NCI-H524 (cell line): ENCODE measurements around the gene BRSK2.
"Not testable (repeated sequence)": the region's sequence is repeated elsewhere in the genome, so short reads cannot be mapped to it uniquely, and the experiment has no call there.

ENCODE experiments used
- DNase-seq, 2 experiments: peaks; one replicate each; lab custom pipeline; 2025; lab: John Stamatoyannopoulos, UW

The BRSK2 gene

DNA sequence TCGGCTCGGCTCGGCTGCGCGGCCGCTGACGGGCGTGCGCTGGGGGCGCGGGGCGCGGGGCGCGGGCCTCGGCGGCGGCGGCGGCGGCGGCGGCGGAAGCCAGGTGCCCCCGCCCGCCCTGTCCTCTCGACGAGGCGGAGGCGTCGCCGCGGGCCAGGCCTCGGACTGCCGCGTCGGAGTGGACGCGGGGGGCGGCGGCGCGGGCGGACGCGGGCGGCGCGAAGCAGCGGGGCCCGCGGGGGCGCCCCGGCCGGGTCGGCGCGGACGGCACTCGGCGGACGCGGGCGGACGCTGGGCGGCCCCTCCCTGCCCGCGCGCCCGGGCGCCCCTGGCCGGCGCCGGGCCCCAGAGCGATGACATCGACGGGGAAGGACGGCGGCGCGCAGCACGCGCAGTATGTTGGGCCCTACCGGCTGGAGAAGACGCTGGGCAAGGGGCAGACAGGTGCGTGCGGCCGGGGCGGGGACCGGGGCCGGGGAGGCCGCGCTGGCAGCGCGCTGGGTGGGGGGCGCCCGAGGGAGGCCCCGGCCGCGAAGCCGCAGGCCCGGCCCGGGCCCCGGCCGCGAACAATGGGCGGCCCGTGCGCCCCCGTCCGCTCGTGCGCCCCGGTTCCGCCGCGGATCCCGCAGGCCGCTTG is at the start of gene BRSK2:
Gene BRSK2 (plus strand): TSS at position 3 of the 637 bp plus-strand sequence. CDS start 351 bp downstream, at position 354.
- DNase-seq, result peak in 1 of 2 experiments; percentile 22

DNA sequence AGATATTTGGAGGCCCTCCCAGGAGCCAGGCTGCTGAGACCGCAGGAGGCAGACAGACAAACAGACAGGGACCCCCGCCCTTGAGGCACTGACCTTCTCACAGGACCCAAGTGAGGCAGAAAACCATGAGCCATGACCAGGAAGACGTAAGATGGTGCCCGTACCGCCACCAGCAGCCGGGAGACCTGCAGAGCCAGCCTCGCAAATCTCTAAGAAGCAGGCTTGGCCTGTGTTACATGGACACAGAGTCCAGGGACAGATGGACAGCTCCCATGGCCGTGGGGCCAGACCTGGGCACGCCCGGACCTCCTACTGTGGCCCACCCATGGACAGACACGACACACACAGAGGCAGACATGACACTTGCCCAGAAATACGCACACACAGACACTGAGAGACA is 49.6 kb upstream of the BRSK2 start:
- no peak for DNase-seq

DNA sequence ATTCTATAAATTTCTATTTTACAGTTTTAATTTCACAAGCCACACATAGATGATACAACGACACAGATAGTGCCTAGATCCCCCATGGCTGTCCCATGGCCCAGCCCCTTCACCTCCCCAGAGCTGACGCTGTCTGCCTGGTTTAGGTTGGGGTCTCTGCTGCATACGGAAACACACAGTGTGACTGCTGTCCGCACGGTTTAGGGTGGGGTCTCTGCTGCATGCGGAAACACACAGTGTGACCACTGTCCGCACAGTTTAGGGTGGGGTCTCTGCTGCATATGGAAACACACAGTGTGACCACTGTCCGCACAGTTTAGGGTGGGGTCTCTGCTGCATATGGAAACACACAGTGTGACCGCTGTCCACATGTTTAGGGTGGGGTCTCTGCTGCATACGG is 48.5 kb upstream of the BRSK2 start:
- DNase-seq, result not testable (repeated sequence)

DNA sequence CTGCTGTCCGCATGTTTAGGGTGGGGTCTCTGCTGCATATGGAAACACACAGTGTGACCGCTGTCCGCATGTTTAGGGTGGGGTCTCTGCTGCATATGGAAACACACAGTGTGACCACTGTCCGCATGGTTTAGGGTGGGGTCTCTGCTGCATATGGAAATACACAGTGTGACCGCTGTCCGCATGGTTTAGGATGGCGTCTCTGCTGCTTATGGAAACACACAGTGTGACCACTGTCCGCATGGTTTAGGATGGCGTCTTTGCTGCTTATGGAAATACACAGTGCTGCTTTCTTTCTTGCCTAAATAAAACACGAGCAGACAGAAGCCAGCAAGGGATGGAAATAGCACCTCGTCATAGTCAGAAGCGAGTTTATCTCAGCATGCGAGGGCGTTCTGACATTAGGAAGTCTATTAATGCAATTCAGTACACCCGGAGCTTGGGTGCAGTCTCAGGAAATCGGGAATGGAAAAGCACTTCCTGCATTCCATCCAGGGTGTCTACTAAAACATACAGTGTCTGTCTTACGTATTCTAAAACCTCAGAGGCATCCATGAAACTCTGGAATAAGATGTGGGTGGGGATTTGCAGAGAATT is 47.7 kb upstream of the BRSK2 start:
- DNase-seq, result no peak

DNA sequence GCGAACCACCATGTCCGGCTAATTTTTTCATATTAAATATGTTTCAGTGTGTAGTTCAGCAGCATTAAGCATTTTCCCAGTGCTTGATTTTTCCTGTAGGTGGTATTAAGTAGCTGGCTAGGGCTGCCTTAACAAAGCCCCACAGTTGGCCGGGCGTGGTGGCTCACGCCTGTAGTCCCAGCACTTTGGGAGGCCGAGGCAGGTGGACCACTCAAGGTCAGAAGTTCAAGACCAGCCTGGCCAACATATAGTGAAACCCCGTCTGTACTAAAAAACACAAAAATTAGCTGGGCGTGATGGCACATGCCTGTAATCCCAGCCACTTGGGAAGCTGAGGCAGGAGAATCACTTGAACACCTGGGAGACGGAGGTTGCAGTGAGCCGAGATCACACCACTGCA is 46.8 kb upstream of the BRSK2 start:
- DNase-seq, result no peak

DNA sequence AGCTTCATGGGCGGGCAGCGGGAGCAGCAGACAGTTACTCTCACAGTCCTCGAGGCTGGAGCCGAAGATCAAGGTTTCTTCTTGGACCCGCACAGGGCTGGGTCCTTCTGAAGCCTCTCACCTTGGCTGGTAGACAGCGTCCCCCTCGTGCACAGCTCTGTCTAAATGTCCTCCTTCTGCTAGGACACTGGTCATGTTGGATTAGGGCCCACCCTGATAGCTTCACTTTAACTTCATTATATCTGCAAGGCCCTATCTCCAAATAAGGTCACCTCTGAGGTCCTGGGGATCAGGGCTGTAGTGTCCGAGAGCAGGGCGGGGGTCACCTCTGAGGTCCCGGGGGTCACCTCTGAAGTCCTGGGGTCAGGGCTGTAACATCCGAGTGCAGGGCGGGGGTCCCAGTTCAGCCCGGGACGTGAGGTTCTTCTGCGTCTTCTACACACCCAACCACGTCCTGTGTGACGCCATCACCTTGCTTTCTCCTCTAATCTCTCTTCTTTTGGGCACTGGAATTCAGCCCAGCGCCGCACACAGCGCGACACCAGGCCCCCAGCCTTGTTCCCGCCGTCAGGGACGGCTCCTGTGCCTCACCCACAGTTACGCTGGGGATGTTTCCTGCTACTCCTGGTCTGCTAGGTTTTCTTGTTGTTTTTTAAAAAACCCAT is 46.2 kb upstream of the BRSK2 start:
- DNase-seq, result no peak

DNA sequence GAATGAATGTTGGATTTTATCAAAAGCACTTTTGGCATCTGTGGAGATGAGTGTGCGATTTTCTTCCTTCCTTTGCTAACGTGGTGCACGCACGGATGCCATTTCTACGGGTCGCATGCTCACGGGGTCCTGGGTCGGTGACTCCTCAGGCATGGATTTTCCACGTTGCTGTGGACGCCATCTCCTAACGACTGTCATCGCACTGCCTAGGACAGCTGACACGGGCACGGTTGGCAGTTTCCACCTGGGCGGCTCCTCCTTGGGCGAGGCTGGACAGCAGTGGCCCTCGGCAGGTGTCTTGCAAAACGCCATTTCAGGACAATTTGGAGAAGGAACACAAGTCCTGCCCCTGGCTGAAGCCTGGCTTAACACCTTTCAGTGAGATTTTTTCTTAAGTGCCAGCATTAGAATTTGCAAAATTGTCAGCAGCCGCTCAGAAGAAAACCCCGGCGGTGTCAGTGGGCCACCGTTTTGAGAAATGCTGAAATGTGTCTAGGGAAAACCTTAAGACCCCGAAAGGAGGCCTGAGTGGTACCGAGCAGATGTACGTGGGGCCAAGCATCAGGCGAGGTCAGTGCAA is 45.6 kb upstream of the BRSK2 start:
- no peak for DNase-seq

DNA sequence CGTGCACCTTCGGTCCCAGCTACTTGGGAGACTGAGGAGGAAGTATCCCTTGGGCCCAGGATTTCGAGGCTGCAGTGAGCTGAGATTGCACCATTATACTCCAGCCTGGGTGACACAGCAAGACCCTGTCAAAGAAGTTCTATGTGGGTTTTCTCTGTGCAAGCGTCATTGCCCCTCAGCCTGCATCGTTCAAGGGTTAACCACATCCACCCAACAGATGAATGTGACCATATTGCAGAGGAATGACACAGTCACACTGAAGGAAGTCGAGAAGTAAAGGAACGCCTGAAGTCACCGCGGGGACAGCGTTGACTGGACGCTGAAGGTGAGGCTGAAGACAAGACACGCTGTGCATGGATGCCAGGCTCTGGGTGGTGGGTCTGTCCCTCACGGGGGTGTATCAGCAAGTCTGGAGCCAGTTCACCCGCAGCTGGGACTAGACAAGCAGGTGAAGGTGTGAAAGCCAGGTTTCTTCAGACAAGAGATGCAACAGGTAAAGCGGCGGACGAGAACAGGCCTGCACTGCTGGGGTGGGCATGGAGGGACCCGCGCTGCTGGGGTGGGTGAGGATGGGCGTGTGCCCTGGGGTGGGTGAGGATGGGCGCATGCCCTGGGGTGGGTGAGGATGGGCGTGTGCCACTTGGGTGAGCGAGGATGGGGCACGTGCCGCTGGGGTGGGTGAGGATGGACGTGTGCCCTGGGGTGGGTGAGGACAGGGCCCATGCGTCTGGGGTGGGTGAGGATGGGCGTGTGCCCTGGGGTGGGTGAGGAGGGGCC is 43.8 kb upstream of the BRSK2 start:
- DNase-seq, result no peak

DNA sequence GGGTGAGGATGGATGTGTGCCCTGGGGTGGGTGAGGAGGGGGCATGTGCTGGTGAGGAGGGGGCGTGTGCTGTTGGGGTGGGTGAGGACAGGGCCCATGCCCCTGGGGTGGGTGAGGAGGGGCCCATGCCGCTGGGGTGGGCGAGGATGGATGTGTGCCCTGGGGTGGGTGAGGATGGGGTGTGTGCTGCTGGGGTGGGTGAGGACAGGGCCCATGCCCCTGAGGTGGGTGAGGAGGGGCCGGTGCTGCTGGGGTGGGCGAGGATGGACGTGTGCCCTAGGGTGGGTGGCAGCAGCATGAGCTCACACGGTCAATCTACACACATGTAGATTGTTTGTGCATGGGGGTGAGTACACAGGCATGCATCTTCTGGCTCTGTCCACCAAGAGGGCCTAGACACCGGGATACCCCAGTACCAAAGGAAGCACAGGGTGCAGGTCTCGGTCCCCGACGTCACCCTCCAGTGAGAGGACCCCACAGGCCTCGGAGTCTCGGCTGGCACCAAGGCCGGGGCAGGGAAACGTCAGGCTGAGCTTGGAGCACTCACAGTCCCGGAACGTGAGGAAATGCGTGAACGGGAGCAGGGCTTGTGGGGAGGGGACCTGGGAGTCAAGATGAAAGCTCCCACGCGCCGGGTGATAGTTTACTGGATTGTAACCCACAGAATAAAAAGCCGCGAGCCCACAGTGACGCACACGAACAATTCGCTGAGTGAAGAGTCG is 42.9 kb upstream of the BRSK2 start:
- DNase-seq, result no peak

DNA sequence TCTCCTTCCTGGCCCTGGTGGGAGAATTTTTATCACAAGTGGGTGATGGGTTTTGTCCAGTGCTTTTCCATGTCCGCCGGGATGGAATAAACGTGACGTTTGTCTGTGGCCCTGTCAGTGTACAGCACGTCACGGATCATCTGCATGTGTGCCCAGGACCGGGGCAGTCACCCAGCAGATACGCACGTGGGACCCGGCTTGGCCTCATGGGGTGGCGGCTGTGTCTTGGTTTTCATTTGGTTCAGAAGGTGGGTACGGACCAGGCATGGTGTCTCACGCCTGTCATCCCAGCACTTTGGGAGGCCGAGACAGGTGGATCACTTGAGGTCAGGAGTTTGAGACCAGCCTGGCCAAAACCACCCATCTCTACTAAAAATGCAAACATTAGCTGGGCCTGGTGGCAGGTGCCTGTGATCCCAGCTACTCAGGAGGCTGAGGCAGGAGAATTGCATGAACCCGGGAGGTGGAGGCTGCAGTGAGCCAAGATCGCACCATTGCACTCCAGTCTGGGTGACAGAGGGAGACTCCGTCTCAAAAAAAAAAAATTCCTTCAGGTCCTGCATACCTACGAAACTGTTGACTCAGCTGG is 42.2 kb upstream of the BRSK2 start:
- not testable (repeated sequence) for DNase-seq

DNA sequence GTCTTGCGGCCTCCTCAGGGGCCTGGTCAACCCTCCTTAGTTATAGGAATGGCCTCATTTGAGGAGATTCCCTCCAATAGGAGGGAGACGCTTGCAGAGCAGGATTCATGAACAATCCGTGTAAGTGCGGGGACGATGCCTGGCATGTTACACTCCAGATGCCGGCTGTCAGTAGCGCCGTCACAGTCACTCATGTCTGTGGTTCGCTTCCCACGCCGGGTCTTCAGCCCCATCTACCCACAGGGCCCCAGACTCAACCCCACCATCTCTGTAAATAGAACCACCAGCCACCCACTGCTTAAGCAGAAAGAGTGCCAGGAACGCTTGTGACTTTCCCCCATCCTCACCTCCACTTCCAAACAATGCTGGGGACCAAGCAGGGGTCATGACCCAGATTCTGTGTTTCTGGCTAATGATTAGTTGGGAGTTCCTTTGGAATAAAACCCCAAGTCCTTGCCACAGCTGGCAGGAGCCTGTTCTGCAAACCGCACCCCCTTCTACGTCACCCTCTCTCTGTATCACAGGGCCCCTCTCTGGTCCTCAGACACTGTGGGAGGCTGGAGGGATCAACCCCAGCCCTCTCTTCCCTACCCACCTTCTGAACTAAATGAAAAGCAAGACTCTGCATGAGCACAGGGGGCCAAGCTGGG is 41.5 kb upstream of the BRSK2 start:
- no peak for DNase-seq

DNA sequence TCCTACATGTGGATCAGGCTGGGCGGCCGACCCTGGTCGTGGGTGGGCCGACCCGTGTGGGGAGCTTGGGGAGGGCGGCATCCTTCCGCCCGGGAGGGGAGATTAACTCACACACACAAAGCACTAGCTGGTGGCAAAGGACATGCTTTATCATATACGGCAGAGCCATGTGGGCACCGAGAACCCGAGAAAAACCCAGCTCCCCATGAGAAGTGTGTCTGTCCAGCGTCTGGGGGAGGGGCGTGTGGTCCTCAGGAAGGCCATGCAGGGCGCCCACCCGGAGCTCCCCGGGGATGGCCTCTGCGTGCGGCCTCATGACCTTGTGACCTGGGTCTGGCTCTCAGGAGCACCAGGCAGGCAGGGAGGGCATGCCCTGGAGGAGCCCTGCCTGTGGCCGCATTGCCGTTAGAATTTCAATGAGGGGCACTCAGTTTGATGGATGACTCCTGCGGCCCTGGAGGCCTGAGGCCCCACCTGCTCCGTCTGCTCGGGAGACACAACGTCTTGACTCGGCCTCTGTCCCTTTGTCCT is 40.9 kb upstream of the BRSK2 start:
- no peak for DNase-seq

DNA sequence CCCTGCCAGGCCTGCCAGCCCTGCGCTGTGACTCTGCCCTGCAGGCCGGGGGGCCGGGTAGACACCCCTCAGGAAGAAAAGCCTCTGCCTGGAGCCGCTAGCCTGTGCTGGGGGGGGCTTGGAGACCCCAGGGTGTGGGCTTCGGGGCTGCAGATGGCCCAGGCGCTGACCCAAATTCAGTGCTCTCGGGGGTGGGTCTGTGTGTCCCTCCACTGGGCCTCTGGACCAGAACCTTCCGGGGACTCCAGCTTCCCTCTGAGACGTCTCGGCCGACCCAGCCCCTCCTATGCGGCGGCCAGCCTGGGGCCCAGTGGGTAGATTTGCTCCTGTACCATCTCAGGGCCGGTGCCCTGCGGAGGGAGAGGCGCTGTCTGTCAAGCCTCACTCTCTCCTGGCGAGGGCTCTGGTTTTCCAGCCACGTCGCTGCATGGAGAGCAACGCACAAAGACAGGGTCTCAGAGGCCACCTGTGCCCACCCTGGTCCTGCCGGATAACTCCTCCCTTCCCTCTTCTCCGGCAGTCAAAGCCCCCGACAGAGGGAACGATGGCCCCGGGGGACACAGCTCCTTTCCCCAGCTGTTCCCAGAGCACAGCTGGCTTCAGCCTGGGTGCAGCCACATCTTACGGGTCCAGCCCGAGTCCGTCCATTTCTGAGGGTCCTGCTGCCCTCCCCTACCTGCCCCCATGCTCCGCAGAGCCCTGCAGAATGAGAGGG is 40.2 kb upstream of the BRSK2 start:
- no peak for DNase-seq

DNA sequence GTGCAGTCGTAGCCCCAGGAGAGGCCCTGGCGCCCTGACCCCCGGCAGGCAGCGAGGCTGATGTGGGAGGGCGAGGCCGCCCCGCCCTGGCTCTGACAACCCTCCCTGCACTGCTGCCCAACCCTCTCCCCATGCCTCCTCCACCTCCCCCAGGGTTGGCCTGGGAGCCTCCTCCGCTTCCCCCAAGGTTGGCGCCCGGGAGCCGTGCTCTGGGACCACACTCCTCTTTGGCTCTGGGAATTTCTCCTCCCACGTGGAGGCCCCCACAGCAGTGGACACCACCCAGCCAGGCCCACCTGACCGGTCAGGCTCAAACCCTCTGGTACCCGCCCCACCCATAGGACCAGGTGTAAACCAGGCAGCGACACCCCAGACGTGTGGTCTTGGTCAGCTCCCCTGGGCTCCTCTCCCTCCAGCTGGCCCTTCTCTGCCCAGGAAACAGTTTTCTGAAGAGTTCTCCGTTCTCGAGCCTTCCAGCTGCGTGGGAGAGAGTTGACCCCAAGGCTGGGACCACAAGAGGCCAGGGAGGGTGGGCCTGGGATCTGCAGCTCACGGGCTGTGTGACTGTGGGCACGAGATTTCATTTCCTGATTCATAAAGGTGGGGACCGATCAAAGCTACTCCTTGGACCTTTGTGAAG is 39.5 kb upstream of the BRSK2 start:
- no peak for DNase-seq

DNA sequence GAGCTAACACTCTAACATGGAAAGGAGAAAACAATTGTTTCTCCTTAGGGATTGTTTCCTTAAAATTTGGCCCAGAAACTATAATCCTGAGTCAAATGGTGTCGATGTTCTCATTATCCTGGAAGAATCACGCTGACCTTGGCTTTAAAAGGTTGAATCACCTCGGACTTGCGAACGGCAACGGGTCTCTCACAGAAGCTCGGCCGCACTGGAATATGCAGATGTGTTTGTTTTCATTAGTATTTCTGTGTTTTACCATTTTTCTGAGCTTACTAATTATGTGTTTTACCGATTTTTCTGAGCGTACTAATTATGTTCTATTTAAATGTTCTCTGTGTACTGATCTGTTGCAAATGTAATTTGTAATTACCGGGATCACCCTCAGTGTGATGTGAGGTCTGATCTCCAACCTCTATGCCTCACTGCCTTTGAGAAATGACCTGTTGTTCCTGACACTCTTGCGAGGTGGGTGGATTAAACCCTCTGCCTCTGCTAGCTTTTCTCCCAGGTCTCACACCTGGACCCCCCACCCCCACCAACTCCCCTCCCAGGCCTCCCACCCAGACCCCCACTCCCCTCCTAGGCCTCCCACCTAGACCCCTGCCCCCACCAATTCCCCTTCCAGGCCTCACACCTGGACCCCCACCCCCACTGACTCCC is 38.3 kb upstream of the BRSK2 start:
- DNase-seq, result no peak

DNA sequence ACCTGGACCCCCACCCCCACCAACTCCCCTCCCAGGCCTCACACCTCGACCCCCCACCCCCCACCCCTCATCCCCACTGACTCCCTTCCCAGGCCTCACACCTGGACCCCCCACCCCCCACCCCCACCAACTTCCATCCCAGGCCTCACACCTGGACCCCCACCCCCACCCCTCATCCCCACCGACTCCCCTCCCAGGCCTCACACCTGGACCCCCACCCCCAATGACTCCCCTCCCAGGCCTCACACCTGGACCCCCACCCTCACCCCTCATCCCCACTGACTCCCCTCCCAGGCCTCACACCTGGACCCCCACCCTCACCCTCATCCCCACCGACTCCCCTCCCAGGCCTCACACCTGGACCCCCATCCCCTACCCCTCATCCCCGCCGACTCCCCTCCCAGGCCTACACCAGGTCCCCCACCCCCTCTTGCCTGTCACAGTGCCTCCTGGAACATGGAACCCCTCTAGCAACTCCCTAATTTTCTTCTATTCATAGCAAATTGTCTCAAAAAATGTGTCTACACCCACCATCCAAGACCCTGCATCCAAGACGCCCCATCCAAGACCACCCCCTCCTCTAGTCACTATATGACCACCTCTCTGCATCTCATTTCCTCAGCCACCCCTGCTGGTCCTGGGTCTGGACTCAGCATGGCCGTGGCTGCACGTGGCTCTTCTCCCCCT is 36.9 kb upstream of the BRSK2 start:
- DNase-seq, result no peak

DNA sequence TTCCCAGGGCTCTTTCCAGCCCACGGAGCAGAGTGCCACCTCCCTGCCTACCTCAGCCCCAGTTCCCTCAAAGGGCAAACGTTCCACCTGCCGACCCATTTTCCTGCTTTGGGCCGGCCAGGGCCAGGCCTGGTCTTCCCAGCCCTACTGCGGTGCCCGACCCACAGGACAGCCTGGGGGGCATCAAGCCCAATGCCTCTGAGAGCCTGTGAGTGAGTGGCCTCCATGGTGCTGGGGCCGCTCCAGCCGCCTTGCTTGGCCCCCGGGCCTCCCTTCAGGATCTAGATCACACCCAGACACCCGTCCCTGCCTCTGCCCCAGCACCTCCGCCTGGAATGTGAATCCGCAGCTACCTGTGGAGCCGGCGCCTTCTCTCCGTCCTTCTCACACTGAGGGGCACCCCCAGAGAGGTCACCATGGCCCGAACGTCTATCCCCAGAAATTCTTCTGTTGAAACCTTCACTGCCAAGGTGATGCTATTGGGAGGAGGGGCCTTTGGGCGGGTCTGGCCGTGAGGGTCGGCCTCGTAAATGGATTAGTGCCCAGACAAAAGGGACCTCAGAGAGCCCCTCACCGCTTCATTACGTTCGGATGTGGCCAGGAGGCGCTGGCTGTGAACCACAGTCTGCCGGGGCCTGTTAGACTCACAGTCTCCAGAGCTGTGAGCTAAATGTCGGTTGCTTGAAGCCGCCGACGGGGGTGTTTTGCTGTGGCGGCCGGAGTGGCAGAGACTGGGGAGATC is 36.2 kb upstream of the BRSK2 start:
- DNase-seq, result no peak
